HepG2 (cell line): ENCODE data around the gene RARA. TPM values are rescaled to one million over a fixed set of nuclear protein-coding genes. Genes with fewer than 3 reads are reported as not detected.

Experiments used
- ATF7-NPFF ChIP-seq: sonication (generic); formaldehyde crosslinking; IDR thresholded peaks from 2 replicates; pipeline ENCODE4 v1.8.1; 2023; ENCODE audit warnings: mild to moderate bottlenecking, low read depth, missing genetic modification reagents, moderate library complexity
- NCOA2 ChIP-seq: sonication (generic); formaldehyde crosslinking; IDR thresholded peaks from 2 replicates; pipeline ENCODE4 v1.8.0; 2022; ENCODE audit warnings: inconsistent platforms
- PATZ1 ChIP-seq: sonication (generic); formaldehyde crosslinking; IDR thresholded peaks from 2 replicates; pipeline ENCODE4 v1.4.0; 2020; ENCODE audit warnings: missing genetic modification reagents
- PRDM10 ChIP-seq: sonication (generic); formaldehyde crosslinking; IDR thresholded peaks from 2 replicates; pipeline ENCODE4 v1.4.0; 2020; ENCODE audit warnings: low read depth, missing genetic modification reagents
- TBP ChIP-seq: sonication (generic); formaldehyde crosslinking; IDR thresholded peaks from 2 replicates; pipeline ENCODE4 v1.5.0; 2020; ENCODE audit warnings: missing genetic modification reagents
- TFAP4 ChIP-seq: sonication (generic); IDR thresholded peaks from 2 replicates; pipeline ENCODE4 v1.6.1; 2016; ENCODE audit warnings: low read depth, borderline replicate concordance
- ZBTB21 ChIP-seq: sonication (generic); formaldehyde crosslinking; IDR thresholded peaks from 2 replicates; pipeline ENCODE4 v1.4.0; 2020; ENCODE audit warnings: missing genetic modification reagents
- ZHX1 ChIP-seq: sonication (generic); formaldehyde crosslinking; IDR thresholded peaks from 2 replicates; pipeline ENCODE4 v1.8.1; 2022; ENCODE audit warnings: low read depth, mild to moderate bottlenecking, missing genetic modification reagents
- ZMYM3 ChIP-seq: sonication (generic); formaldehyde crosslinking; IDR thresholded peaks from 2 replicates; pipeline ENCODE4 v1.5.1; 2020; ENCODE audit warnings: mild to moderate bottlenecking, missing genetic modification reagents
- ZNF556 ChIP-seq: sonication (generic); formaldehyde crosslinking; IDR thresholded peaks from 2 replicates; pipeline ENCODE4 v1.4.0; 2020; ENCODE audit warnings: mild to moderate bottlenecking, missing genetic modification reagents, borderline replicate concordance
- ZNF644 ChIP-seq: IDR thresholded peaks from 2 replicates; pipeline ENCODE4 v1.6.1; 2016; ENCODE audit warnings: low read depth
- polyA plus RNA-seq, 8 experiments: library from polyadenylated mRNA; depleted of rRNA in 3 of 8; stranded (reverse) in 7 of 8; unstranded in 1 of 8; fragments of >200 nt; fragmentation: Illumina TruSeq in 4 of 8; extraction: Trizol in 4 of 8; gene quantifications; 2 replicates each; pipeline versions ENCODE4 v1.2.1 to v1.2.3, GENCODE V29; 2011 to 2016; ENCODE audit warnings: low read depth in 4 of 8, missing spikeins in 1 of 8, mixed read lengths in 1 of 8; ENCODE audit not compliant: insufficient read depth in 1 of 8
- total RNA-seq, 5 experiments: library from RNA; depleted of rRNA; stranded (reverse); fragments of >200 nt; fragmentation: Illumina TruSeq; extraction: Trizol; gene quantifications; 2 replicates each; pipeline ENCODE4 v1.2.3, GENCODE V29; 2016; ENCODE audit warnings: low read depth in 1 of 5
- TF ChIP-seq, protein P1 (sequence below): sonication (generic); formaldehyde crosslinking; IDR thresholded peaks from 2 replicates; pipeline ENCODE4 v1.4.0; 2020; ENCODE audit warnings: missing genetic modification reagents, borderline replicate concordance
- TF ChIP-seq, protein P2 (sequence below): sonication (generic); formaldehyde crosslinking; IDR thresholded peaks from 2 replicates; pipeline ENCODE4 v1.5.1; 2020; ENCODE audit warnings: mild to moderate bottlenecking, moderate library complexity, missing genetic modification reagents

Gene RARA
- total and polyA plus RNA-seq, 2 of the 13 experiments (the other 11 are each of a cell fraction or from before 2014, with no cell fraction given), result 6.4 to 8.6 TPM

DNA sequence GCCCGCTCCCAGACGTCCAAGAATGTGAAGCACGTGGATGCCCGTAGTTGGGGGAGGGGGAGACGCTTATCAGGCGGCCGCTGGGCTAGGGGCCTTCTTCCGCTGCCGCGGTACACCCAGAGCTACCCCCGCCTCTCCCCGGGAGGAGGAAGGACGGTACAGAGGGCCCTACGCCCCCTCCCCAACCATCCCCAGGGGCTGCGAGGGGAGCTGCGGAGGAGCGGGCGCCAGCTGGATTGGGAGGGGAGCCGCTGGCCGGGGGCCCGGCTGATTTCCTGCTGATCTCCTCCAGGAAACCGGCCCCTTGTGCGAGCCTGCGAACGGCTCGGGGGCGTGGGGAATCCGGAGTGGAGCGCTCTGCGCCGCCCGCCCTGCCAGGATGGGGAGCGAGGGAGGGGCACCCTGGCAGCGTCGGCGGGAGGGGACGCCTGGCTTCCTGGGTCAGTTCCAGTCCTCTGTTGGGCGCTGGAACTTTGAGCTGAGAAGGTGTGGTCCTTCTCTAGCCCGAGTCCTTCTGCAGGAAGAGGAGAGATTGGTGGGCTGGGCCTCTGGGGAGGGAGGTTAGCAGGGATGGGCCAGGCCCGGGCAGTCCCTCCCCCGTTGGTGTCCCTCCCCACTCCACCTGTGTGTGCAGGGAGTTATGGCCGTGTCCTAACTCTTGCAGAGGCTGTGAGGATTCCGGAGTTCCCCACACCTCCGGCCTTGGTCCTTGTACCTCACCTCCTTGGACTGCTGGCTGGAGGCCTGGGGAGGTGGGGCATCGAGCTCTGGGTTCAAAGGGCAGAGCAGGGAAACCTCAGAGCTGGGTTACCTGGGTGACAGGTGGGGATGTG lies 36.4 kb downstream of the RARA start (continued):
- peak; percentile 88; the same call in 1 of the 2 replicates for TF ChIP-seq ZNF556 (CRISPR knock-in tag)
- TF ChIP-seq PATZ1, result peak; percentile 90
- TF ChIP-seq ZHX1 (CRISPR knock-in tag), result 0 out of 2 replicates have a peak, but pooled peaks have one; percentile 60
- TF ChIP-seq TBP, result 0 out of 2 replicates have a peak, but pooled peaks have one; percentile 42
- peak; percentile 38 for TF ChIP-seq NCOA2 (CRISPR knock-in tag)
- 0 out of 2 replicates have a peak, but pooled peaks have one; percentile 22 for TF ChIP-seq ZNF644 (CRISPR knock-in tag)
- TF ChIP-seq, protein P1, sequence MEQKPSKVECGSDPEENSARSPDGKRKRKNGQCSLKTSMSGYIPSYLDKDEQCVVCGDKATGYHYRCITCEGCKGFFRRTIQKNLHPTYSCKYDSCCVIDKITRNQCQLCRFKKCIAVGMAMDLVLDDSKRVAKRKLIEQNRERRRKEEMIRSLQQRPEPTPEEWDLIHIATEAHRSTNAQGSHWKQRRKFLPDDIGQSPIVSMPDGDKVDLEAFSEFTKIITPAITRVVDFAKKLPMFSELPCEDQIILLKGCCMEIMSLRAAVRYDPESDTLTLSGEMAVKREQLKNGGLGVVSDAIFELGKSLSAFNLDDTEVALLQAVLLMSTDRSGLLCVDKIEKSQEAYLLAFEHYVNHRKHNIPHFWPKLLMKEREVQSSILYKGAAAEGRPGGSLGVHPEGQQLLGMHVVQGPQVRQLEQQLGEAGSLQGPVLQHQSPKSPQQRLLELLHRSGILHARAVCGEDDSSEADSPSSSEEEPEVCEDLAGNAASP, result peak; percentile 30
- TF ChIP-seq ZMYM3, result no peak; the same call in 1 of the 2 replicates
- peak; percentile 82 for TF ChIP-seq ATF7-NPFF (CRISPR knock-in tag)
- TF ChIP-seq PRDM10, result peak; percentile 67; the same call in 1 of the 2 replicates
- TF ChIP-seq, protein P2, sequence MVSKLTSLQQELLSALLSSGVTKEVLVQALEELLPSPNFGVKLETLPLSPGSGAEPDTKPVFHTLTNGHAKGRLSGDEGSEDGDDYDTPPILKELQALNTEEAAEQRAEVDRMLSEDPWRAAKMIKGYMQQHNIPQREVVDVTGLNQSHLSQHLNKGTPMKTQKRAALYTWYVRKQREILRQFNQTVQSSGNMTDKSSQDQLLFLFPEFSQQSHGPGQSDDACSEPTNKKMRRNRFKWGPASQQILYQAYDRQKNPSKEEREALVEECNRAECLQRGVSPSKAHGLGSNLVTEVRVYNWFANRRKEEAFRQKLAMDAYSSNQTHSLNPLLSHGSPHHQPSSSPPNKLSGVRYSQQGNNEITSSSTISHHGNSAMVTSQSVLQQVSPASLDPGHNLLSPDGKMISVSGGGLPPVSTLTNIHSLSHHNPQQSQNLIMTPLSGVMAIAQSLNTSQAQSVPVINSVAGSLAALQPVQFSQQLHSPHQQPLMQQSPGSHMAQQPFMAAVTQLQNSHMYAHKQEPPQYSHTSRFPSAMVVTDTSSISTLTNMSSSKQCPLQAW (CRISPR knock-in tag), result peak; percentile 40; the same call in 1 of the 2 replicates
- TF ChIP-seq ZBTB21, result peak; percentile 11; the same call in 1 of the 2 replicates
- no peak; the same call in 1 of the 2 replicates for TF ChIP-seq TFAP4
